ENCODE results near the gene ENTHD1. TPM values are rescaled to one million over a fixed set of nuclear protein-coding genes. Genes with fewer than 3 reads are reported as not detected.

ENTHD1 gene
- total and polyA plus RNA-seq, 10 of the 15 experiments (the other 5 are each of a cell fraction or from before 2014, with no cell fraction given), result 0.09 to 0.52 (median 0.21) TPM; not detected in 1

- TF ChIP-seq, protein P1, sequence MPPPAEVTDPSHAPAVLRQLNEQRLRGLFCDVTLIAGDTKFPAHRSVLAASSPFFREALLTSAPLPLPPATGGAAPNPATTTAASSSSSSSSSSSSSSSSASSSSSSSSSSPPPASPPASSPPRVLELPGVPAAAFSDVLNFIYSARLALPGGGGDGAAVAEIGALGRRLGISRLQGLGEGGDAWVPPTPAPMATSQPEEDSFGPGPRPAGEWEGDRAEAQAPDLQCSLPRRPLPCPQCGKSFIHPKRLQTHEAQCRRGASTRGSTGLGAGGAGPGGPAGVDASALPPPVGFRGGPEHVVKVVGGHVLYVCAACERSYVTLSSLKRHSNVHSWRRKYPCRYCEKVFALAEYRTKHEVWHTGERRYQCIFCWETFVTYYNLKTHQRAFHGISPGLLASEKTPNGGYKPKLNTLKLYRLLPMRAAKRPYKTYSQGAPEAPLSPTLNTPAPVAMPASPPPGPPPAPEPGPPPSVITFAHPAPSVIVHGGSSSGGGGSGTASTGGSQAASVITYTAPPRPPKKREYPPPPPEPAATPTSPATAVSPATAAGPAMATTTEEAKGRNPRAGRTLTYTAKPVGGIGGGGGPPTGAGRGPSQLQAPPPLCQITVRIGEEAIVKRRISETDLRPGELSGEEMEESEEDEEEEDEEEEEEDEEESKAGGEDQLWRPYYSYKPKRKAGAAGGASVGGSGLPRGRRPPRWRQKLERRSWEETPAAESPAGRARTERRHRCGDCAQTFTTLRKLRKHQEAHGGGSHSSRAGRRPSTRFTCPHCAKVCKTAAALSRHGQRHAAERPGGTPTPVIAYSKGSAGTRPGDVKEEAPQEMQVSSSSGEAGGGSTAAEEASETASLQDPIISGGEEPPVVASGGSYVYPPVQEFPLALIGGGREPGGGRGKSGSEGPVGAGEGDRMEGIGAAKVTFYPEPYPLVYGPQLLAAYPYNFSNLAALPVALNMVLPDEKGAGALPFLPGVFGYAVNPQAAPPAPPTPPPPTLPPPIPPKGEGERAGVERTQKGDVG (CRISPR knock-in tag; IDR thresholded peaks at IDR 0.05), result no peak
- no peak for TF ChIP-seq MEF2B (IDR thresholded peaks at IDR 0.05; ENCODE audit: partially characterized antibody, poor library complexity, severe bottlenecking)
- TF ChIP-seq CBFB (IDR thresholded peaks at IDR 0.05; ENCODE audit: low read depth), result no peak
- TF ChIP-seq MTA3 (IDR thresholded peaks at IDR 0.05; ENCODE audit: borderline replicate concordance, low read length), result no peak
- TF ChIP-seq YY1 (IDR thresholded peaks at IDR 0.05; ENCODE audit: low read depth, low read length), result no peak
- TF ChIP-seq CHD1 (IDR thresholded peaks at IDR 0.05; ENCODE audit: low read depth, low read length), result no peak
- TF ChIP-seq, protein P2, sequence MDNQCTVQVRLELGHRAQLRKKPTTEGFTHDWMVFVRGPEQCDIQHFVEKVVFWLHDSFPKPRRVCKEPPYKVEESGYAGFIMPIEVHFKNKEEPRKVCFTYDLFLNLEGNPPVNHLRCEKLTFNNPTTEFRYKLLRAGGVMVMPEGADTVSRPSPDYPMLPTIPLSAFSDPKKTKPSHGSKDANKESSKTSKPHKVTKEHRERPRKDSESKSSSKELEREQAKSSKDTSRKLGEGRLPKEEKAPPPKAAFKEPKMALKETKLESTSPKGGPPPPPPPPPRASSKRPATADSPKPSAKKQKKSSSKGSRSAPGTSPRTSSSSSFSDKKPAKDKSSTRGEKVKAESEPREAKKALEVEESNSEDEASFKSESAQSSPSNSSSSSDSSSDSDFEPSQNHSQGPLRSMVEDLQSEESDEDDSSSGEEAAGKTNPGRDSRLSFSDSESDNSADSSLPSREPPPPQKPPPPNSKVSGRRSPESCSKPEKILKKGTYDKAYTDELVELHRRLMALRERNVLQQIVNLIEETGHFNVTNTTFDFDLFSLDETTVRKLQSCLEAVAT (IDR thresholded peaks at IDR 0.05), result no peak
- no peak for TF ChIP-seq IKZF2 (IDR thresholded peaks at IDR 0.05)
Measured at GRCh38 chr22:39697790-39698430, 195.7 kb downstream of the ENTHD1 start (continued).

All from GM12878 (cell line).